CD8-positive, alpha-beta memory T cell (primary cell): ENCODE data around the gene PPP2R1A. TPM values are rescaled to one million over a fixed set of nuclear protein-coding genes. Genes with fewer than 3 reads are reported as not detected.

Experiments
- CTCF ChIA-PET: fragments of 350-600 bp; sonication (Branson Sonifier 250); formaldehyde crosslinking; loops from one replicate; lab custom pipeline; 2021; ENCODE audit warnings: antibody characterized with exemption; lab: Charles Lee
- POLR2A ChIA-PET: fragments of 350-600 bp; sonication (Branson Sonifier 250); formaldehyde crosslinking; loops from one replicate; lab custom pipeline; 2021; ENCODE audit warnings: antibody characterized with exemption; lab: Charles Lee
- DNase-seq, 5 donors: peaks; one replicate each; pipeline versions ENCODE4 v3.0.0 to v3.0.0-alpha.2; 2020 to 2022; ENCODE audit warnings: mixed read lengths in 1 of 5
- H3K27ac ChIP-seq: one replicate; pipeline ENCODE4 v1.7.0; 2013; ENCODE audit warnings: low read depth, mild to moderate bottlenecking, low read length, moderate library complexity
- H3K27me3 ChIP-seq: 2 replicates; pipeline ENCODE4 v1.7.0; 2013; ENCODE audit warnings: low read length, mild to moderate bottlenecking; ENCODE audit not compliant: insufficient read depth, poor library complexity, severe bottlenecking
- H3K36me3 ChIP-seq: 2 replicates; pipeline ENCODE4 v1.7.0; 2013; ENCODE audit warnings: mild to moderate bottlenecking, low read length, moderate library complexity; ENCODE audit not compliant: insufficient read depth
- H3K4me1 ChIP-seq: 2 replicates; pipeline ENCODE4 v1.7.0; 2013; ENCODE audit warnings: mild to moderate bottlenecking, low read length, moderate library complexity; ENCODE audit not compliant: insufficient read depth
- H3K4me3 ChIP-seq: 2 replicates; pipeline ENCODE4 v1.7.0; 2013; ENCODE audit warnings: mild to moderate bottlenecking, low read length
- H3K9me3 ChIP-seq: 2 replicates; pipeline ENCODE4 v1.7.0; 2013; ENCODE audit warnings: mild to moderate bottlenecking, low read length
- H3K27ac Mint-ChIP-seq, 8 donors: one replicate each; pipeline ENCODE4 v1.8.0; 2020 to 2021; ENCODE audit warnings: mixed read lengths in 8 of 8, mild to moderate bottlenecking in 6 of 8, inconsistent platforms in 3 of 8, moderate library complexity in 3 of 8
- H3K27me3 Mint-ChIP-seq, 2 donors: one replicate each; pipeline ENCODE4 v1.8.0; 2020 to 2021; ENCODE audit warnings: mixed read lengths in 2 of 2, mild to moderate bottlenecking in 1 of 2, moderate library complexity in 1 of 2
- H3K36me3 Mint-ChIP-seq, 3 donors: one replicate each; pipeline ENCODE4 v1.8.0; 2020 to 2021; ENCODE audit warnings: mixed read lengths in 3 of 3, inconsistent platforms in 1 of 3, mild to moderate bottlenecking in 1 of 3
- H3K4me1 Mint-ChIP-seq, 3 donors: one replicate each; pipeline ENCODE4 v1.8.0; 2020 to 2021; ENCODE audit warnings: mixed read lengths in 3 of 3, inconsistent platforms in 1 of 3, mild to moderate bottlenecking in 1 of 3
- H3K4me3 Mint-ChIP-seq, 7 donors: one replicate each; pipeline ENCODE4 v1.8.0; 2020 to 2021; ENCODE audit warnings: mixed read lengths in 7 of 7, mild to moderate bottlenecking in 6 of 7, moderate library complexity in 4 of 7, inconsistent platforms in 2 of 7
- H3K9me3 Mint-ChIP-seq, 5 donors: one replicate each; pipeline ENCODE4 v1.8.0; 2020 to 2022; ENCODE audit warnings: mixed read lengths in 5 of 5, mild to moderate bottlenecking in 3 of 5, moderate library complexity in 2 of 5, inconsistent platforms in 1 of 5
- polyA plus RNA-seq: library from polyadenylated mRNA; unstranded; fragments of 300-500 nt; fragmentation: Illumina TruSeq; gene quantifications from one replicate; pipeline ENCODE4 v1.2.3, GENCODE V29; 2021
- total RNA-seq, 2 experiments: library from RNA; stranded (reverse); gene quantifications; one replicate each; pipeline ENCODE4 v1.2.3, GENCODE V29; 2021

The PPP2R1A gene
- total and polyA plus RNA-seq, 3 experiments from 2014 or later, result 200 to 250 (median 232) TPM

DNA sequence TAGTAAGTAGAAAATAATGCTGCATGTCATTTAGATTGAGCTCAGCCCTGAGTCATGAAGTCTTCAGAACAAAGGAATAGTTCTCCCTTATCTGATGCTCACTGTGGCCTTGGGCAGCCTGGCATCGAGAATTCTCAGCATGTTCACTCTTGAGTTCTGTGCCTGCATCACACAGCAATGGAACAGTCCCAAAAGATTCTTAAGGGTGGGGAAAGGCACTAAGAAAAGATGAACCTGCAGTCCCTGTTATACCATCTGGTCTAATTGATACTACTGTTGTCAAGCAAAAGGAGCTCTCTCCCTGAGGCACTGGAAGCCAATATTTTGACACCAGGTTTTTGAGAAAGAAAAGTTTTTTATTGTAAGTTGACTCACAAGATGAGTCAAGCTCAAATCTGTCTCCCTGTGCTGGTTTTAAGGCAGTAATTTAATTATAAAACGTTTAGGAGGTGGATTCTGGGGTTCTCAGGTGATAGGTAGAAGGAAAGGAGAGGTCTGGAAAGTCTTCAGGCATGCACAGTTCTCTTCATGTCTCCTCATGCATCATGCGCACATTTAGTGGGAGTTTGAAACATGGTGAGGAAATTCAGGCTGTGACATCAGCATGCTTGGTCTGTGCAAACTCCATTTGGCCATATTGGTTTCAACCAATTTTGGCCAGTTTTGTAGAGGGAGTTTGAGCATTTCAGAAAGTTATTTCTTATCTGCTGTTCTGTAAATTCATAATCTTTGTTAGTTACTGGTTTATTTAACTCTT is 41.5 kb downstream of the PPP2R1A start:
- Mint-ChIP-seq H3K36me3 (peaks cover 0 to 25% (median 10%) of the 10 kb centered on the region in 3 donors), H3K27me3 (no peaks in the 10 kb centered on the region), H3K27ac (peak overlapping the region in 6 of 8 donors; percentile 42 to 88 (median 70)), H3K4me3 (no peak overlapping the region), H3K9me3 (no peaks in the 10 kb centered on the region), H3K4me1 (peaks cover 0 to 6% (median 0%) of the 10 kb centered on the region in 3 donors)
- ChIA-PET POLR2A (no interaction called here), CTCF (no interaction called here)
- no peak for DNase-seq
- H3K4me1 ChIP-seq, result no peaks in the 10 kb centered on the region
- peaks cover 12% of the 10 kb centered on the region for H3K36me3 ChIP-seq
- H3K9me3 ChIP-seq, result no peaks in the 10 kb centered on the region
- no peaks in the 10 kb centered on the region for H3K27me3 ChIP-seq
- H3K27ac ChIP-seq, result no peak overlapping the region
- H3K4me3 ChIP-seq, result no peak overlapping the region

- H3K9me3 ChIP-seq, result no peaks in the 10 kb centered on the region
Measured at GRCh38 chr19:52234406-52234805, 44.6 kb downstream of the PPP2R1A start.

DNA sequence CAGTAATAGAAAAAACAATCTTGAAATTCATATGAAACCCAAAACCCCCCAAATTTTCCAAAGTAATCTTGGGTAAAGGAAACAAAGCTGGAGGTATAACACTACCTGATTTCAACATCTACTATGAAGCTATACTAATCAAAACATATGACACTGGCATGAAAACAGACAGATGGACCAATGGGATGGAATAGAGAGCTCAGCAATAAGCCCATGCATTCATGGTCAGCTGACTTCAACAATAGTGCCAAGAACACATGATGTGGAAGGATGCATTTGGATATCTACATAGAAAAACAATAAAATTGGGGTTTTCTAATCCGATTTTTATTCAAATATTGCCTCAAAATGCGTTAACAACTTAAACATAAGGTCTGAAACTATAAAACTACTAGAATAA is 47.3 kb downstream of the PPP2R1A start:
- ChIA-PET CTCF (interaction anchor here (0.7 to 1.4 kb wide), 12 partner anchors 9 to 225 kb away, joined by 3 to 23 read pairs (median 4); partner anchors contain the start of gene ZNF616), POLR2A (interaction anchor here (0.5 to 0.6 kb wide), 2 partner anchors 97 to 98 kb away, joined by 3 read pairs; partner anchors contain the start of gene ZNF616)
- Histone ChIP-seq H3K4me1 (no peaks in the 10 kb centered on the region), H3K36me3 (no peaks in the 10 kb centered on the region), H3K4me3 (no peak overlapping the region), H3K27ac (no peak overlapping the region), H3K9me3 (no peaks in the 10 kb centered on the region), H3K27me3 (no peaks in the 10 kb centered on the region)
- Mint-ChIP-seq H3K27ac (no peak overlapping the region), H3K4me1 (no peaks in the 10 kb centered on the region), H3K27me3 (peaks cover 0 to 10% of the 10 kb centered on the region in 2 donors), H3K9me3 (no peaks in the 10 kb centered on the region), H3K36me3 (no peaks in the 10 kb centered on the region), H3K4me3 (no peak overlapping the region)
- no peak for DNase-seq

More at GRCh38 chr19:52234406-52234805, 44.6 kb downstream of the PPP2R1A start:
- ChIA-PET CTCF (no interaction called here), POLR2A (no interaction called here)
- H3K27me3 Mint-ChIP-seq, result peaks cover 0 to 7% of the 10 kb centered on the region in 2 donors
- no peaks in the 10 kb centered on the region for H3K4me1 ChIP-seq
- H3K27ac Mint-ChIP-seq, result no peak overlapping the region
- no peaks in the 10 kb centered on the region for H3K36me3 ChIP-seq
- H3K4me1 Mint-ChIP-seq, result no peaks in the 10 kb centered on the region
- no peak overlapping the region for H3K4me3 Mint-ChIP-seq
- H3K27ac ChIP-seq, result no peak overlapping the region
- no peak for DNase-seq
- no peaks in the 10 kb centered on the region for H3K27me3 ChIP-seq
- no peaks in the 10 kb centered on the region for H3K9me3 Mint-ChIP-seq
- no peak overlapping the region for H3K4me3 ChIP-seq
- peaks cover 0 to 3% (median 0%) of the 10 kb centered on the region in 3 donors for H3K36me3 Mint-ChIP-seq

GRCh38 chr19:52237771-52238400 is 48.0 kb downstream of the PPP2R1A start:
- H3K27ac Mint-ChIP-seq, result peak overlapping the region in 1 of 8 donors; percentile 43
- H3K9me3 ChIP-seq, result no peaks in the 10 kb centered on the region
- DNase-seq, result peak; percentile 37 to 74 (median 42)
- no peaks in the 10 kb centered on the region for H3K36me3 ChIP-seq
- no peaks in the 10 kb centered on the region for H3K9me3 Mint-ChIP-seq
- H3K4me1 Mint-ChIP-seq, result no peaks in the 10 kb centered on the region
- H3K36me3 Mint-ChIP-seq, result no peaks in the 10 kb centered on the region
- ChIA-PET CTCF (interaction anchor here (0.7 to 1.4 kb wide), 12 partner anchors 9 to 226 kb away, joined by 3 to 23 read pairs (median 4); partner anchors contain the start of gene ZNF616), POLR2A (interaction anchor here (0.5 to 0.6 kb wide), 2 partner anchors 98 to 99 kb away, joined by 3 read pairs; partner anchors contain the start of gene ZNF616)
- H3K27me3 ChIP-seq, result no peaks in the 10 kb centered on the region
- H3K4me3 Mint-ChIP-seq, result no peak overlapping the region
- H3K27ac ChIP-seq, result no peak overlapping the region
- no peaks in the 10 kb centered on the region for H3K4me1 ChIP-seq
- peaks cover 0 to 10% of the 10 kb centered on the region in 2 donors for H3K27me3 Mint-ChIP-seq
- H3K4me3 ChIP-seq, result no peak overlapping the region

- H3K27me3 Mint-ChIP-seq, result peaks cover 0 to 9% of the 10 kb centered on the region in 2 donors
- H3K4me1 ChIP-seq, result no peaks in the 10 kb centered on the region
- H3K9me3 ChIP-seq, result no peaks in the 10 kb centered on the region
- H3K4me1 Mint-ChIP-seq, result no peaks in the 10 kb centered on the region
- H3K4me3 Mint-ChIP-seq, result no peak overlapping the region
- CTCF ChIA-PET, result no interaction called here
- POLR2A ChIA-PET, result no interaction called here
- no peak overlapping the region for H3K4me3 ChIP-seq
- no peaks in the 10 kb centered on the region for H3K36me3 ChIP-seq
- no peak overlapping the region for H3K27ac Mint-ChIP-seq
- no peak overlapping the region for H3K27ac ChIP-seq
- DNase-seq, result no peak
- H3K27me3 ChIP-seq, result no peaks in the 10 kb centered on the region
- no peaks in the 10 kb centered on the region for H3K9me3 Mint-ChIP-seq
- no peaks in the 10 kb centered on the region for H3K36me3 Mint-ChIP-seq
Measured at GRCh38 chr19:52244021-52244420, 54.2 kb downstream of the PPP2R1A start.

- no peaks in the 10 kb centered on the region for H3K4me1 Mint-ChIP-seq
Measured at GRCh38 chr19:52248241-52248640, 58.4 kb downstream of the PPP2R1A start.

DNA sequence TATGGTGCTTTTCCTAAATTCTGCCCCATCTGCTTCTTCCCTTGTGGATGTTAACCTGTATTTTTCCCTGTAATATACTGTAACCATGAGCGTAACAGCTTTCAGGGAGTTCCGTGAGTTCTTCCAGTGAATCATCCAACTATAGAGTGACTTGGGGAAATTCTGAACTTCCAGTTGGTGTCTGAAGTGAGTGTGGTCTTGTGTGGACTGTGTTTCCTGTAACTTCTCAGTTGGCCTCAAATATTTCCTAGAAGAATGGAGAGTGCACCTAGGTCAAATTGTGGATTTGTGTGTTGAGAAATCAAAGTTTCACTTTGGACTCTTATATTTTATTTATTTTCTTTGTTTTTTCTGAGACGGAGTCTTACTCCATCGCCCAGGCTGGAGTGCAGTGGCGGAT is 68.6 kb downstream of the PPP2R1A start:
- no peak for DNase-seq
- CTCF ChIA-PET, result no interaction called here
- POLR2A ChIA-PET, result no interaction called here
- no peaks in the 10 kb centered on the region for H3K9me3 Mint-ChIP-seq
- no peaks in the 10 kb centered on the region for H3K4me1 Mint-ChIP-seq
- no peaks in the 10 kb centered on the region for H3K4me1 ChIP-seq
- H3K27ac ChIP-seq, result no peak overlapping the region
- peaks cover 0 to 4% (median 0%) of the 10 kb centered on the region in 3 donors for H3K36me3 Mint-ChIP-seq
- peaks cover 10 to 15% of the 10 kb centered on the region in 2 donors for H3K27me3 Mint-ChIP-seq
- no peaks in the 10 kb centered on the region for H3K9me3 ChIP-seq
- no peak overlapping the region for H3K4me3 ChIP-seq
- no peak overlapping the region for H3K27ac Mint-ChIP-seq
- H3K36me3 ChIP-seq, result no peaks in the 10 kb centered on the region
- H3K27me3 ChIP-seq, result no peaks in the 10 kb centered on the region
- no peak overlapping the region for H3K4me3 Mint-ChIP-seq

More at GRCh38 chr19:52248241-52248640, 58.4 kb downstream of the PPP2R1A start:
- H3K9me3 ChIP-seq, result no peaks in the 10 kb centered on the region
- Mint-ChIP-seq H3K27me3 (peaks cover 0 to 3% of the 10 kb centered on the region in 2 donors), H3K27ac (no peak overlapping the region), H3K36me3 (peaks cover 0 to 4% (median 0%) of the 10 kb centered on the region in 3 donors), H3K9me3 (no peaks in the 10 kb centered on the region), H3K4me3 (no peak overlapping the region)
- no peaks in the 10 kb centered on the region for H3K27me3 ChIP-seq
- ChIA-PET CTCF (interaction anchor here (1.1 to 1.2 kb wide), 2 partner anchors 11 to 109 kb away, joined by 3 read pairs; partner anchors contain the start of gene ZNF616), POLR2A (interaction anchor here (0.7 kb wide), 1 partner anchor 951 kb away, joined by 3 read pairs; no protein-coding TSS in a partner anchor)
- no peak overlapping the region for H3K27ac ChIP-seq
- no peaks in the 10 kb centered on the region for H3K4me1 ChIP-seq
- no peak overlapping the region for H3K4me3 ChIP-seq
- H3K36me3 ChIP-seq, result no peaks in the 10 kb centered on the region
- DNase-seq, result peak; percentile 23 to 70 (median 42)
